Endothelial cell of umbilical vein (primary cell): Measurements from ENCODE around the gene F2RL2. TPM values are rescaled to one million over a fixed set of nuclear protein-coding genes. Genes with fewer than 3 reads are reported as not detected.

ENCODE experiments used
- BruUV-seq: library from RNA; stranded (reverse); fragments of 400-500 nt; replicated peaks from 2 replicates; lab custom pipeline; 2021; lab: Mats Ljungman, UMichigan
- CTCF ChIA-PET: fragments of 300-600, 350-600 bp; sonication (Branson Sonifier 250); formaldehyde crosslinking; loops from one replicate; lab custom pipeline; 2021; ENCODE audit warnings: antibody characterized with exemption, inconsistent platforms; lab: Charles Lee
- POLR2A ChIA-PET: fragments of 300-600, 350-600 bp; sonication (Branson Sonifier 250); formaldehyde crosslinking; loops from one replicate; lab custom pipeline; 2021; ENCODE audit warnings: antibody characterized with exemption, inconsistent platforms; lab: Charles Lee
- DNase-seq: peaks from one replicate; pipeline ENCODE4 v3.0.0-alpha.2; 2011; ENCODE audit warnings: low read depth, low spot score
- FAIRE-seq: peaks from 2 replicates; lab custom pipeline; 2011; peaks lifted over from hg19 to GRCh38; lab: Jason Lieb, UNC
- H2AFZ ChIP-seq: 2 replicates; pipeline ENCODE4 v1.6.0; 2012; ENCODE audit warnings: low read depth, low read length, control low read depth, inconsistent platforms
- H3K27ac ChIP-seq: 2 replicates; pipeline ENCODE4 v1.5.1; 2011; ENCODE audit warnings: low read depth, mild to moderate bottlenecking, control low read depth, low read length, moderate library complexity; ENCODE audit not compliant: insufficient read depth
- H3K27me3 ChIP-seq, 2 experiments: 2 replicates each; pipeline versions ENCODE4 v1.6.0 to v1.6.1; 2011; ENCODE audit warnings: low read length in 2 of 2, mixed read lengths in 1 of 2; ENCODE audit not compliant: control insufficient read depth in 2 of 2, insufficient read depth in 2 of 2
- H3K36me3 ChIP-seq, 2 experiments: 2 replicates in 1 of 2; 3 replicates in 1 of 2; pipeline ENCODE4 v1.5.1; 2011; ENCODE audit warnings: low read length in 2 of 2, mild to moderate bottlenecking in 1 of 2, moderate library complexity in 1 of 2; ENCODE audit not compliant: control insufficient read depth in 2 of 2, insufficient read depth in 2 of 2; ENCODE audit errors: extremely low read depth in 1 of 2
- H3K4me1 ChIP-seq: 3 replicates; pipeline ENCODE4 v1.5.1; 2011; ENCODE audit warnings: mild to moderate bottlenecking, low read length; ENCODE audit not compliant: control insufficient read depth, insufficient read depth; ENCODE audit errors: extremely low read depth
- H3K4me2 ChIP-seq: 2 replicates; pipeline ENCODE4 v1.6.1; 2011; ENCODE audit warnings: low read length, control low read depth, mixed read lengths; ENCODE audit not compliant: insufficient read depth
- H3K4me3 ChIP-seq, 3 experiments: fragments of 200-600 bp in 1 of 3; sonication (generic), shearing (Covaris generic) in 1 of 3; replicated peaks in 1 of 3; 2 replicates each; pipeline ENCODE4 v1.5.1; 2011 to 2016; ENCODE audit warnings: control low read depth in 3 of 3, low read length in 3 of 3, mild to moderate bottlenecking in 2 of 3, inconsistent platforms in 1 of 3, low read depth in 1 of 3, moderate library complexity in 1 of 3; ENCODE audit not compliant: insufficient read depth in 1 of 3
- H3K79me2 ChIP-seq: 2 replicates; pipeline ENCODE4 v1.6.0; 2012; ENCODE audit warnings: low read length, inconsistent platforms; ENCODE audit not compliant: control insufficient read depth, insufficient read depth
- H3K9ac ChIP-seq: replicated peaks from 2 replicates; pipeline ENCODE3; 2011; ENCODE audit warnings: low read length, control low read depth; ENCODE audit not compliant: insufficient read depth; ENCODE audit errors: extremely low read depth
- H3K9me1 ChIP-seq: replicated peaks from 3 replicates; pipeline ENCODE4 v1.6.0; 2011; ENCODE audit warnings: mild to moderate bottlenecking, low read length; ENCODE audit not compliant: control insufficient read depth, insufficient read depth; ENCODE audit errors: extremely low read depth
- H3K9me3 ChIP-seq: replicated peaks from 2 replicates; pipeline ENCODE4 v1.5.1; 2012; ENCODE audit warnings: low read length, inconsistent platforms; ENCODE audit not compliant: control insufficient read depth, insufficient read depth
- H4K20me1 ChIP-seq: replicated peaks from 2 replicates; pipeline ENCODE3; 2011; ENCODE audit warnings: mild to moderate bottlenecking, low read length; ENCODE audit not compliant: control insufficient read depth, insufficient read depth; ENCODE audit errors: extremely low read depth
- EZH2 ChIP-seq: IDR thresholded peaks from 2 replicates; pipeline ENCODE4 v1.6.1; 2012; ENCODE audit warnings: borderline replicate concordance, low read depth, mild to moderate bottlenecking, moderate library complexity, low read length, inconsistent platforms; ENCODE audit not compliant: severe bottlenecking
- FOS ChIP-seq: IDR thresholded peaks from 2 replicates; pipeline ENCODE4 v1.6.1; 2011; ENCODE audit warnings: mild to moderate bottlenecking, low read length, moderate library complexity, borderline replicate concordance; ENCODE audit not compliant: insufficient read depth
- GATA2 ChIP-seq: IDR thresholded peaks from 2 replicates; pipeline ENCODE4 v1.7.0; 2011; ENCODE audit warnings: low read depth, mild to moderate bottlenecking, moderate library complexity, mixed read lengths, low read length; ENCODE audit not compliant: insufficient read length, insufficient read depth
- JUN ChIP-seq: IDR thresholded peaks from 2 replicates; pipeline ENCODE4 v1.6.1; 2011; ENCODE audit warnings: borderline replicate concordance, low read depth; ENCODE audit not compliant: insufficient read length, insufficient read depth
- MYC ChIP-seq: IDR thresholded peaks from one replicate; pipeline ENCODE4 v1.6.1; 2011; ENCODE audit warnings: mild to moderate bottlenecking, low read depth, low read length
- POLR2A ChIP-seq: IDR thresholded peaks from 2 replicates; pipeline ENCODE4 v1.6.1; 2012; ENCODE audit warnings: low read depth, mild to moderate bottlenecking, control low read depth, low read length
- POLR2AphosphoS5 ChIP-seq: IDR thresholded peaks from 2 replicates; pipeline ENCODE4 v1.6.1; 2012; ENCODE audit warnings: low read depth, mild to moderate bottlenecking, control low read depth, low read length, moderate library complexity; ENCODE audit not compliant: insufficient read depth
- dilution Hi-C: fragments of 300-500 bp; cut with MboI; formaldehyde crosslinking; loops from one replicate; pipeline ENCODE4 v1.15.0; 2019; ENCODE audit warnings: low sequenced_read_pairs; ENCODE audit not compliant: extremely low pct_ligation_motif_present
- intact Hi-C: fragments of 100-400 bp; cut with micrococcal nuclease; formaldehyde crosslinking; loops from one replicate; pipeline ENCODE4 v1.10.0; 2022
- polyA plus RNA-seq, 4 experiments: library from polyadenylated mRNA; depleted of rRNA in 3 of 4; stranded (reverse) in 3 of 4; unstranded in 1 of 4; fragments of >200 nt; gene quantifications; 2 replicates each; pipeline versions ENCODE4 v1.2.1 to v1.2.3, GENCODE V29; 2011 to 2012; ENCODE audit warnings: missing spikeins in 1 of 4
- total RNA-seq: library from RNA; stranded (reverse); gene quantifications from 2 replicates; pipeline ENCODE4 v1.2.3, GENCODE V29; 2021
- TF ChIP-seq, protein P1 (sequence below): IDR thresholded peaks from 2 replicates; pipeline ENCODE4 v1.6.1; 2011; ENCODE audit not compliant: insufficient read depth, insufficient read length
- TF ChIP-seq, protein P2 (sequence below), 2 donors: IDR thresholded peaks; 1 replicate in 1 of 2; 2 replicates in 1 of 2; pipeline ENCODE4 v1.5.1; 2011; ENCODE audit warnings: low read length in 2 of 2, mild to moderate bottlenecking in 2 of 2, moderate library complexity in 2 of 2, control low read depth in 1 of 2, inconsistent platforms in 1 of 2, low read depth in 1 of 2; ENCODE audit not compliant: insufficient read depth in 1 of 2; ENCODE audit errors: extremely low read depth in 1 of 2

The F2RL2 gene
- total and polyA plus RNA-seq, 2 donors (not counting 3 experiments of a cell fraction or from before 2014, with no cell fraction given), result 19.8 to 33.3 TPM

DNA sequence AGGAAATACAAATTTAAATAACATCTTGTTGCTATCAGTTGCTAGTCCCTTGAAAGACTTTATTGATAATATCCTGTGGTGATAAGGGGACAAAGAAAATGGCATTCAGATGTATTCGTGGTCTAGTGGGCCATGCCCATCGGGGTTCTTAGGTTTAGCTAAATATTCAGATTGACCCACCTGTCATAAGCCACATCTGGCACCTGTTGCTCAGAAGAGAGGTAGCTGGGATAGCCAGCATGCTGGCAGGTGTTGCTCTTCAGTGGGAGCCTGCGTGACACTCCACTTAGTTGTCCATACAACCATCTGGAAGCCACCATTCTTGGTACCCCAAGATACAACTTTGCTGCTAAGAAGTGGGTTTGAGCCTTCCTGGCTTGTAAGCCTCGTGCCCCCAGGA lies 36.7 kb downstream of the F2RL2 start:
- no peak for FAIRE-seq
- H3K9ac ChIP-seq, result no peak overlapping the region
- no peaks in the 10 kb centered on the region for H3K9me3 ChIP-seq
- intact Hi-C loops (loop anchor here (10.0 kb wide), 1 partner anchor 852 kb away; no protein-coding TSS in a partner anchor), dilution Hi-C loops (no loop called here)
- H3K27me3 ChIP-seq, result peaks cover 13 to 23% of the 10 kb centered on the region in 2 experiments
- BruUV-seq, result no TSS peak
- H3K4me1 ChIP-seq, result no peaks in the 10 kb centered on the region
- CTCF ChIA-PET, result interaction anchor here (2.9 kb wide), 1 partner anchor 188 kb away, joined by 7 read pairs; no protein-coding TSS in a partner anchor
- POLR2A ChIA-PET, result no interaction called here
- no peak overlapping the region for H3K27ac ChIP-seq
- H3K36me3 ChIP-seq, result no peaks in the 10 kb centered on the region
- DNase-seq, result no peak
- no peak overlapping the region for H3K4me3 ChIP-seq
- H3K79me2 ChIP-seq, result no peaks in the 10 kb centered on the region
- no peaks in the 10 kb centered on the region for H3K9me1 ChIP-seq
- TF ChIP-seq, protein P1, sequence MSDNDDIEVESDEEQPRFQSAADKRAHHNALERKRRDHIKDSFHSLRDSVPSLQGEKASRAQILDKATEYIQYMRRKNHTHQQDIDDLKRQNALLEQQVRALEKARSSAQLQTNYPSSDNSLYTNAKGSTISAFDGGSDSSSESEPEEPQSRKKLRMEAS, result no peak
- TF ChIP-seq EZH2 (no peak), MYC (no peak), GATA2 (no peak), JUN (no peak), FOS (no peak), POLR2A (no peak), POLR2AphosphoS5 (no peak)
- TF ChIP-seq, protein P2, sequence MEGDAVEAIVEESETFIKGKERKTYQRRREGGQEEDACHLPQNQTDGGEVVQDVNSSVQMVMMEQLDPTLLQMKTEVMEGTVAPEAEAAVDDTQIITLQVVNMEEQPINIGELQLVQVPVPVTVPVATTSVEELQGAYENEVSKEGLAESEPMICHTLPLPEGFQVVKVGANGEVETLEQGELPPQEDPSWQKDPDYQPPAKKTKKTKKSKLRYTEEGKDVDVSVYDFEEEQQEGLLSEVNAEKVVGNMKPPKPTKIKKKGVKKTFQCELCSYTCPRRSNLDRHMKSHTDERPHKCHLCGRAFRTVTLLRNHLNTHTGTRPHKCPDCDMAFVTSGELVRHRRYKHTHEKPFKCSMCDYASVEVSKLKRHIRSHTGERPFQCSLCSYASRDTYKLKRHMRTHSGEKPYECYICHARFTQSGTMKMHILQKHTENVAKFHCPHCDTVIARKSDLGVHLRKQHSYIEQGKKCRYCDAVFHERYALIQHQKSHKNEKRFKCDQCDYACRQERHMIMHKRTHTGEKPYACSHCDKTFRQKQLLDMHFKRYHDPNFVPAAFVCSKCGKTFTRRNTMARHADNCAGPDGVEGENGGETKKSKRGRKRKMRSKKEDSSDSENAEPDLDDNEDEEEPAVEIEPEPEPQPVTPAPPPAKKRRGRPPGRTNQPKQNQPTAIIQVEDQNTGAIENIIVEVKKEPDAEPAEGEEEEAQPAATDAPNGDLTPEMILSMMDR (IDR thresholded peaks at IDR 0.05; ENCODE audit: extremely low read depth in 1 of 2, insufficient read depth in 1 of 2, low read depth in 1 of 2, low read length in 2 of 2), result no peak
- H2AFZ ChIP-seq, result no peak overlapping the region
- H4K20me1 ChIP-seq, result no peaks in the 10 kb centered on the region
- H3K4me2 ChIP-seq, result no peak overlapping the region
